H4 (cell line): ENCODE results near the gene ZC3H18. TPM values are rescaled to one million over a fixed set of nuclear protein-coding genes. Genes with fewer than 3 reads are reported as not detected.

ENCODE experiments used
- DNase-seq: peaks from one replicate; pipeline ENCODE4 v3.0.0-alpha.2; 2015; ENCODE audit warnings: low spot score
- total RNA-seq: library from RNA; depleted of rRNA; stranded (reverse); fragments of >200 nt; shearing (Covaris generic); gene quantifications from 2 replicates; pipeline ENCODE4 v1.2.3, GENCODE V29; 2014

The ZC3H18 gene
- total RNA-seq, 1 experiment from 2014 or later = 10.6 TPM

DNA sequence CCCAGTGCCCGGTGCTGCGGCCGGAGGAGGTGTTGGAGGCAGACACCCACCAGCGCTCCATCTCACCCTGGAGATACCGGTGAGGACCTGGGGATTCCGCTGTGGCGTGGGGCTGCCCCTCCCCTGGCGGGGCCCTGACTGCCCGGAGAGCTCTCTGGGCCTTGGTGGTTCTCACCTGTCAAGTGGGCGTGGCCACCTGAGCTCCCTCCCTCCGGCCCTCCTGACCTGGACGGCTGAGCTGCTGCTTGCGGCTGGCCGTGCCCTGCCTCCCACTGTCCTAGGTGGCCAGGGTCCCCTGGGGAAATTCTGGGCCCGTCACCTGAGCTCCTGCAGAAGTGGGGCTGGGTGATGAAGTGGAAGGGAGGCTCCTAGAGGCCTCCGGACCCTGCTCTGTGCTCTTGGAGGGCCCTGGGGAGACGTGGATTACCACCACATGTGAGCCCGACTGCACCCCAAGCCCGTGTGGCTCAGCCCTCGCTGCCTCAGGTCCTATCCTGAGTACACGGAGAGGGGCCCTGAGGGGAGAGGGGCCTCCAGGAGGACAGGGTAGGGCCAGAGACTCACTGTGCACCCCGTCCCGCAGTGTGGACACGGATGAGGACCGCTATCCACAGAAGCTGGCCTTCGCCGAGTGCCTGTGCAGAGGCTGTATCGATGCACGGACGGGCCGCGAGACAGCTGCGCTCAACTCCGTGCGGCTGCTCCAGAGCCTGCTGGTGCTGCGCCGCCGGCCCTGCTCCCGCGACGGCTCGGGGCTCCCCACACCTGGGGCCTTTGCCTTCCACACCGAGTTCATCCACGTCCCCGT, 69.2 kb downstream of the ZC3H18 start:
- DNase-seq = no peak

DNA sequence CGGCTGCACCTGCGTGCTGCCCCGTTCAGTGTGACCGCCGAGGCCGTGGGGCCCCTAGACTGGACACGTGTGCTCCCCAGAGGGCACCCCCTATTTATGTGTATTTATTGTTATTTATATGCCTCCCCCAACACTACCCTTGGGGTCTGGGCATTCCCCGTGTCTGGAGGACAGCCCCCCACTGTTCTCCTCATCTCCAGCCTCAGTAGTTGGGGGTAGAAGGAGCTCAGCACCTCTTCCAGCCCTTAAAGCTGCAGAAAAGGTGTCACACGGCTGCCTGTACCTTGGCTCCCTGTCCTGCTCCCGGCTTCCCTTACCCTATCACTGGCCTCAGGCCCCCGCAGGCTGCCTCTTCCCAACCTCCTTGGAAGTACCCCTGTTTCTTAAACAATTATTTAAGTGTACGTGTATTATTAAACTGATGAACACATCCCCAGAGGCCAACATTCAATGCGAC, 69.9 kb downstream of the ZC3H18 start:
- DNase-seq = no peak

DNA sequence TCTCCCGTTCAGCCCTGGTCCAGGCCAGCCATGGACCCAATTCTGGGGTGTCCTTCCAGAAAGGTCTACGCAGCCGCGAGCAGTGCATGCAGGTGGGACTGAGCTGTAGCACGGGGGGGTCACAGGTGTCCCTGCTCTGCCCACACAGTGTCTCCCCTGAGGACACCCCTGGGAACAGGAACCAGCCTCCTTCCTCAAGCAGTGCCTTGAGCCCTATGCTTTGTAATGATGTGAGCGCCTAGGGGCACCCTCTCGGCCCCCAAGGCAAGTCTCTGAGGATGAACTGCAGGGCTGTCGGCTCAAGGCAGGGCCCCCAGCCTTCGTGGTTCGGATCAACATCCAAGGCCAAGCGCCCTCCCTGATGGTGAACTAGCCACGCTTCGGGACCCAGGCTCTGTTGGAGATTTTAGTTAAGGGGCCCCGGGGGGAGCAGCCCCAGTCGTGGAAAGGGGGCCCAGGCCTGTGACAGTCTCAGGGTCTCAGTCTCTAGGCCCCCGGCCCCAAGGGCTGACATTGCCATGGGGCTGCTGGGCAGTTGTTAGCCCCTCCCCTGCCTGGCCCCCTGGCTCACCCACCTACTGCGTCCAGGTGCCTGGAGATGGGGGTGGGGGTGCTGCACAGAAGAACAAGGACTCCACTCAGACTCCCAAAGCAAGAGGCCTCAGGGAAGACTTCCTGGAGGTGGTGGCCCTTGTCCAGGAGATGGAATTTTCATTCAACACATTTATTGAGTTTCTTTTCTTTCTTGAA, 70.5 kb downstream of the ZC3H18 start:
- no peak for DNase-seq

DNA sequence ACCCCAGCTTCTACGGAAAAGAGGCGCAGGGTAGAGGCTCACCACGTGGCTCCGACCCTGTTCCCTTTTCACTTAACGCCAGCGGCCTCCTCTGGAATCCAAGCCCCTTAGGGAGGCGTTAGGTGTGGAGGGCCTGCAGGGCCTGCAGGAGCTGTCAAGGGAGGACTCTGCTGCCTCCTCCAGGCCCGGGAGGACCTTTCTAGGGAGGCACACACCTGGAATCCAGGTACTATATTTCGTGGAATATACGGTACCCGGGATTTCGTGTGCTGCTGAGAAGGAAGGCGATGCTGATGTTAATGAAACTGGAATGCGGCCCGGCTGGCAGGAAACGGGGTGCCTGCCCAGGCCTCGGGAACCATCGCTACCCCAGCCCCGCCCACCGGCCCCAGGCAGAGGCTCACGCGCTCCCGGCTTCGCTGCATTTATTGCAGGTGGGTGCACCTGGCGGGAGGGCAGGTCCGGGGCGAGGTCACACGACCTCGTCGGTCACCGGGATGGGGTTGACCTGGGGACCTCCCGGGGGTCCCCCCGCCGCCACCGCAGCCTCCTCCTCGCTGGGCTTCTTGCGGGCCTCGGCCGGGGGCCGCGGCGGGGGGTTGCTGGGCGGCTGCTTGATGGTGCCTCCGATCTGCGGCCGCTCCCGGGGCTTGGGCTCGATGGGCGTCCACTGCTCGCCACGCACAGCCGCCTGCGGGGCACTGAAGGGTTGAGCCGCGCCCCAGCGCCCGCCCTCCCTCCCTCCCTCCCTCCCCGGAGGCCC, 72.9 kb downstream of the ZC3H18 start:
- no peak for DNase-seq

DNA sequence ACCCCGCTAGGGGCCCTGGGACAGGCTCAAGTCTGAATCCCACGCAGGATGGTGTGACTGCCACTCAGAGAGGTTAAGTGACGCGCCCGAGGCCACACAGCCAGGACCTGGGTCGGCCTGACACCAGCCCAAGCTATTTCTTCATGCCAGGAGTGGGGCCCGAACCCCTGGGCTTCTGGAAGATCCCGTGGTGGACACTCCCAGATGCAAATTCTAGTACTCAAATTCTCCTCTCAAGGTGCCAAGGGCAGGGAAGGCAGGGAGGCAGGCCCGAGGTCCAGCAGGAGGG, 73.4 kb downstream of the ZC3H18 start:
- DNase-seq = no peak

DNA sequence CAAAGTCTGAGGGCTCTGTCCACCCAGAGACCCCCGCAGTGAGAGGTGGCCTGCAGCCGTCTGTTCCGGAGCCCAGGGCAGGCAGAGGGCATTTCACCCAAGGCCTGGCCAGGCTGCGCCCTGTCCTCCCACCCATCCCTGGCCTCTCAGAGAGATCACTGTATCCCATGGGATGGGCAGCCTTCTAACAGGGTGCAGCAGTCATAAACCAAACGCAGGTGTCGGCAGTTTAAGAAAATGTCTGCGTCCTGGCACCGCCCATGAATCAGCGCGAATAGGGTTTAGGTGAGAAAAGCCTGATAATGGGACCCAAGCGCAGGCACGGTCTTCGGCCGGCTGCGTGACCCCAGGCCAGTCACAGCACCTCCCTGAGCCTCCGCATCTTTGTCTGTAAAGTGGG, 75.3 kb downstream of the ZC3H18 start:
- DNase-seq = no peak

DNA sequence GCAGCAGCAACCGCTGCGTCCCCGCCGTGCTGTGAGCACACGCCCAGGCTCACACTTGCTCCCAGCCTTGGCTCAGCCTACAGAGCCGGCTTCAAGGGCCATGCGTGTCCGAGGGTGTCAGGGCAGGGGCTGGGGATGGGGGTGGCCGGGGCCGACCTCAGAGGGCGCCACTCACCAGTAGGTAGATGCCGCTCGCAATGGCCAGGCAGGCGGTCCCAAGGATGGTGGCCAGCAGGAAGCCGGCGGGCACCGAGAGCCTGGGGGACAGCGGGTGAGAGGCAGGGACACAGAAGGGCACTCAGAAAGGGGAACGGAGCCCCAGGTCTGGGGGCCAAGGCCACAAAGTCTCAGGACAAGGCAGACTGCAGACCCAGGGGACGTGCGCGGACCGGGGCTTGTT, 75.7 kb downstream of the ZC3H18 start:
- DNase-seq = no peak

DNA sequence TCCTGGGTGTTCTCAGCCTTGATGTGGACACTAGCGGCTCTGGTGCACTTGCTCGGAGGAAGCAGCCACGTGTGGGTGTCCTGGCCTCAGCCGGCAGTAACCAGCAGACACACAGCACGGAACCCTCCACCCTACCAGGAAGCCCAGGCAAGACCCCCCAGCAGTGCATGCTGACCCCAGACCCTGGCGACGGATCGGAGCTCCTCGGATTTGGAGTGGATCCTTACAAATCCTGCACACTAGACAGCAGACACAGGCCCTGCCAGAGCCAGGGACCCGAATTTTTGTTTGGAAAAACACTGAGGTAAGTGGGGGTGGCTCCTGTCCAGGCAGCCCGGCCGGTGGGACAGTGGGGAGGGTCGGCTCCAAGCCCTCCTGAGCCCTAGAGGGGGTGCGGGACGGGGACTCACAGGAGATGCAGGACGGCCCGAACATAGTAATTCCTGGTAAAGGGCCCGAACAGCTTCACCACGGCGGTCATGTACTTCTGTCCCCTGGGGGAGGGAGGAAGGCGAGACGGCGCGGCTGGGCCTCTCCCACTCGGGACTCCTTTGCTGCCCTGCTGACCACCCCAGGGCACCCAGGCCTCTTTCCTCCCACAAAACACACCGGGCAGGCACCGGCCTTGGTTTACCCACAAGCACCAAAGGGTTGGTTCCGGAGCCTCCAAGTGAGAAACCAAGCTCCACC, 76.3 kb downstream of the ZC3H18 start:
- DNase-seq = no peak

DNA sequence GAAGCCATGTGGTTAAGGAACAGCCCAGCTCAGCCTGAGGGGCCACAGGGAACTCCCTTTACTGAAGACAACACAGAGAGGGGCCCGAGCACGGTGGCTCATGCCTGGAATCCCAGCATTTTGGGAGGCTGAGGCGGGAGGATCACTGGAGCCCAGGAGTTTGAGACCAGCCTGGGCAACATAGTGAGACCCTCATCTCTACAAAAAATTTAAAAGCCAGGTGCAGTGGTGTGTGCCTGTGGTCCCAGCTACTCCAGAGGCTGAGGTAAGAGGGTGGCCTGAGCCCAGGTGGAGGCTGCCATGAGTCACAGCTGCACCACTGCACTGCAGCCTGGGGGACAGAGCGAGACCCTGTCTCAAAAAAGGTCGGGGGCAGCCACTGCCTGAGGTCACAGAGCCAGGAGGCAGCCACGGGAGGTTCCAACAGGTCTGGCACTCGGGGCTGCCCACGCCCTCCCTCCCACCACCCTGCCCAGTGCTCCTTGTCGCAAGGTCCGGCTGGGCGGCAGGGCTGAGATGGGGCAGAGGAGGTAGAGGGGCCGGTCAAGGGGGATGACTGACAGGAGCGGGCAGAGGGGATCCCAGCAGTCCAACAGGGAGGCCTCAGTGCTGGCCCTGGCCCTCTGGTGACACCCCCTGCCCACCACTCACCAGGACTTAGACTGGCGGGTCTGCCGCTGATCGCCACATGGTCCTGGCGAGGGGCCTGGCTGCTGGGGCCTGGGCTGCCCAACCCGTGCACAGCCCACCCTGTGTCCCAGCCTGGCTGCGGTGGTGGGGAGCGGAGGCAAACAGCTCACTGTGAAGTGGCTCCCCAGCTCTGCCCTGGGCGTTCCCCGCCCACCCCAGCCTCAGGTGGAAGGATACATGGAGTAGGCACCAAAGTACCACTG, 77.2 kb downstream of the ZC3H18 start:
- DNase-seq = no peak

DNA sequence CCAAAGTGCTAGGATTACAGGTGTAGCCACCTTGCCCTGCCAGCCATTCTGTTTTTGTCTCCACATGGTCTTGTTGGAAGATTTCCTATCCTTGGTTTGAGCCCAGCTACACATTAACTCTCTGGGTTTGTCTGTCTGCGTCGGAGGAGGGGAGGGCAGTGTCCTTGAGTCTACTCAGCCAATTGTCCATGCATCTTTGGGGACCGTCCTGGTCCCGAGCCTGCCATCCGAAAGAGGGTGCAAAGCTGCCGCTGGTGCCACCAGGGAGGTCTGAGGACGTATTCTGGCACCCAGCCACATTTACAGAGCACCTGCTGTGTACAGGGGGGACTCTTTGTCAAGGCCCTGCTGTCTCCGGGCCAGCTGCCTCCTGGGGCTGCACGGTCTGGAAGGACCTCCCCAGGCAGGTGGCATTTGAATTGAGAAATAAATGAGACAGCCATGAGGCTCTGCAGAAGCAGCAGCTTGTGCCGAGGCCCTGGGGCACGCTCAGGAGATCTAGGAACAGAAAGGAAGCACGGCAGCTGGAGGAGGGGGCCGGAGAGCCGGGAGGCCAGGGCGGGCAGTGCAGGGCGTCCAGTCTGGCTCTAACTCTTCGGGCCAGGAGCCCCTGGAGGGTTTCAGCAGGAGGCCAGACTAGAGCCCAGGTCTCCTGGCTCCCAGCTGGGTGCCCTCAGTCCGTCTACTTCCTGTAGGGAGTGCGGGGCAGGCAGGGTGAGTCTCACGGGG, 79.2 kb downstream of the ZC3H18 start:
- DNase-seq = no peak

DNA sequence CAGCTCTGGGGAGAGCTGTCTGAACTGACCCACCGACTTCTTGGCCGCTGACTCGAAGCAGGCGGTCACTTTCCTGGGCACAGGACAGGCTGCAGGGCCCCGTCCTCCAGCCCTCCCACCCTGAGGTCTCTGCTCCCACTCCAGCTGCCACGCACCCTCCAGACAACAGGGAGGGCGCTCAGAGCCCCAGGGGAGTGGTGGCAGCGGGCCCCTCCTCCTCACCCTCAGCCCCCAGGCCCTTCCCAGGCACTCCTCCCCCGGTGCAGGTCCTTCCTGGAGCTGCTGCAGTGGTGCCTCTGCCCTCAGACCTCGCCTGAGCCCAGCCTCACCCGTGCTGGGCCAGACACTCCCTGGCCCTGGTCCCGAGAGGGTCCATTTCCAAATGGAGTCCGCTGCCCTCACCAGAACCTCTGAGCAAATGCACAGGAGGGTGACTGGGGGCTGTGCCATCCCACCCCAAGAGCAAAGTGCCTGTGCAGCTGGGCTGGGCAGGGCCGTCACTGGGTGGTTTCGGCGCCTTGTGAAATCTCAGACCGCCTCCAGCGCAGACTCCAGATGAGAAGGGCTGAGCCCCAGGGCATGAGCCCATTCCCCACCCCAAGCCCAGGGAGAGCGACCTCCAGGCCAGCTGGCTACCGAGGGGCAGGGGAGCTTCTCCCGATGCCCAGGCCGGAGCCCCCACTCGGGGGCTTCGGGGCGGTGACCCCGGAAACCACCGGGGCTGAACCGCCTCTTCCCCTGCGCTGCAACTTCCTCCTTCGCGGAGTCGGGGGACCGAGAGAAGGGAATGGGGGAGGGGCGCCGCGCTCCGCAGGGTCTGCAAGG, 79.9 kb downstream of the ZC3H18 start:
- DNase-seq = no peak

DNA sequence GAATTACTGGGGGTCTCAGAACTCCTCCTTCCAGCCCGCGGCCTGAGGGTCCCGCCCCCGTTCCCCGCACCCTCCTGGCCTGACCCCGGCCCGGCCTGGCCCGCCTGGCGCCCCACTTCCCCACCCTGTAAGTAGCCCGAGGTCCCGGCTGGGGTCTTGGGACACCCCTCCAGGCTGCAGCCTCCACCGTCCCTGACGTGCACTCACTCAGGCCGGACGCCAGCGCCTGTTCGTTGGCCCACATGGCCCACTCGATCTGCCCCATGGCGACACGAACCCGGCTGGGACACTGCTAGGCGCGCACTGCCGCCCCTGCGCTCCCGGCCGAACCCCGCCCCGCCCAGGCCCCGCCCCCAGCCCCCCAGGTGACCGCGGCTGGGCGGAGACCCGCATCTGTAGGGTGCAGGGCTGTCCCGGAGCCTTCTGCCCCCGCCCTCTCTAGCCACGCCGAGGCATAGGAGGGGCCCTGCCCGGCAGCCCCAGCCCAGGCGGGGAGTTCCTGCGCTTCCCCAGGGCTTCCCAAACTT, 80.6 kb downstream of the ZC3H18 start, which contains the start of gene CYBA:
TSS of gene CYBA (minus strand) at position 305 of the 527 bp plus-strand sequence. CDS start at position 265, 40 bp downstream.
- DNase-seq = no peak

DNA sequence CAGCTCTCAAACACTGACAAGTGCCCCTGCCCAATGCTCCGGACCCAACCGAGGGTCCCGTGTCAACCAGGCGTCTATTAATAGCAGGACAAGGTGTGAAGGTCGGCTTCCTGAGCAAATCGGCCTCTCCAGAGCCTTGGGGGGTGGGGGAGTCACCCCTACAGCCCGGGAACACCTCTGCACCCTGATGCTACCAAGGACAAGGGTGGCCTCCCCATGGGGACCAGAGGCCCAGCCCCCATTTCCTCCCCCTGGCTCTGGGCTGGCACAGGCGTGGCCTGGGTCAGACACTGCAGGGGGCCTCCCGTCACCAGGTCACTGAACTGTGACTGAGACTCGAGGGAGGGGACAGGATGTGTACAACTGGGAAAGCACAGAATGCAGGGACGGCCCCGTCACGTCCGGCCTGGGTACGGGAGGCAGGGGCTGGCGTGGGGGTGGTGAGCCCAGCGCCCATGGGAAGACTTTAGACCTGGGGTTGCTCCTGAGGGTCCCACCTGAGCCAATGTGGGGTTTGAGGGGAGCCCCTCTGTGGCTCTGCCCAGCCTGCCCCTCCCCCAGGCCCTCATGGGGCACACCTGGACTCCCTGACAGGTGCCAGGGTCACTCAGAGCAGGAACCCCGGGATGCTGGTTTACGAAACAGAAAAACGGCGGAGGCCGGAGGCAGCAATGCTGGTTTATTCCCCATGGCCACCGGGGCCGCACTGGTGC, 81.2 kb downstream of the ZC3H18 start:
- peak; percentile 55 for DNase-seq

DNA sequence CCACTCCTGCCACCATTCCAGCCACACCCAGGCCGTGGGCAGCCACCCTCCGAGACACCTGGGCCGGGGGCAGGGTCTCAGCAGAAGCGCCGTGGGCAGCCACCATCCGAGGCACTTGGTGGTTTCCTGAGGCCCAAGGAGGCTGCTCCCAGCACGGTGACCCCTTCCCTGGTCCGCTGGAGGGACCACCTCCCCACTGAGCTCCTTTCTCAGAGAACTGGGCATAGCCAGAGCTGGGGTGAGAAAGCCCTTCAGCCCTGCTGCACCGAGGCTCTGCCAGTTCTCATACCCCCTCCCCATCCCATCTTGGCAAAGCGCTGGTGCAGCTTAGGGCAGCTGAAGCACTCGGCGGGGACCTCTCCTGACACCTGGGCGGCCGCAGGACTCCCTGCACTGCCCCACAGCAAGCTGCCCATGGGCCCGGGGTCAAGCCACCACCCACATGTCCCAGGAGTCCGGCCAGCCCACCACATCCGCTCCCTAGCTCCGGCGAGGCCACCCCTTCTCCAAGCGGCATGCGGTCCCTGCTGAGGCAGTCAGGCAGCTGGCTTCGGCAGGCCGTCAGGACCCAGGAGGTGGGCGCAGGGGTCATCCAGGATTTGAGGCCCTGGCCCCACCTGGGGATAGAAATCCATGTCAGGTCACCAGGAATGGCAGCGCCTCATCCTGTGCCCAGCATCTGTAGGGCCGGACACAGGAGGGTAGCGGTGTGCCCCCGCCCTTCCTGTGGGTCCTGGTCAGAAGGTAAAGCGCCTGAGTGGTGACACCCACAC, 82.0 kb downstream of the ZC3H18 start:
- no peak for DNase-seq

DNA sequence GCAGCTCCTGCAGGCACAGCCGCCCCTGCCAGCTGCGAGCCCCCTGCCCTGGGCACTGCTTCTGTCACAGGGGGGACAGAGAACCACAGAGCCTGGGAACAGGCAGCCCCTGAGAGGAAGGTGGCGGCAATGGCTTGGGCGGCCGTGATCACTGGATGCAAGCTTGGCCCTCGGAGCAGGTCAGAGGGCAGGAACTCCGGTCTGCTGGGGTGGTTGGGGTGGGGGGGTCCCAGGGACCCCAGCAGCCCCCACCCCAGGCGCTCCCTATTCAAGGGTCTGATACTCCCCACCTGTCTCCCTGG, 82.5 kb downstream of the ZC3H18 start:
- DNase-seq = no peak

DNA sequence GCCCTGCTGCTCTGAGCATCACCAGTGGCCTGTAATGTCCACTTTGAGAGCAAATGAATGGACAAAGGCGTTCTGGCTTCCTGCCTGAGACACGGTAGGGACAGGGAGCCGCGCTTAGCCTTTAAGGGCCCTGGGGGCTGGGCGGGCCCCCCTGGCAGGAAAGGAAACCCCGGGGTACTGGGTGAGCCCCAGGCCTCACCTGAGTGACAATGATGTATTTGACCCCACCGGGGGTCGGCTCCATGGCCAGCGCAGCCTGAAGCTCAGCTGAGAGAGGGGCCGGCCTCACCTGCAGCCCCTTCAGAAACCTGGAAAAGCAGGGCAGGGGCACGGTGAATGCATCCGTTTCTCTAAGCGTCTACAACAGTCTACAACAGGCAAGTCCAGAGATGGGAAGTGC, 82.9 kb downstream of the ZC3H18 start:
- no peak for DNase-seq

DNA sequence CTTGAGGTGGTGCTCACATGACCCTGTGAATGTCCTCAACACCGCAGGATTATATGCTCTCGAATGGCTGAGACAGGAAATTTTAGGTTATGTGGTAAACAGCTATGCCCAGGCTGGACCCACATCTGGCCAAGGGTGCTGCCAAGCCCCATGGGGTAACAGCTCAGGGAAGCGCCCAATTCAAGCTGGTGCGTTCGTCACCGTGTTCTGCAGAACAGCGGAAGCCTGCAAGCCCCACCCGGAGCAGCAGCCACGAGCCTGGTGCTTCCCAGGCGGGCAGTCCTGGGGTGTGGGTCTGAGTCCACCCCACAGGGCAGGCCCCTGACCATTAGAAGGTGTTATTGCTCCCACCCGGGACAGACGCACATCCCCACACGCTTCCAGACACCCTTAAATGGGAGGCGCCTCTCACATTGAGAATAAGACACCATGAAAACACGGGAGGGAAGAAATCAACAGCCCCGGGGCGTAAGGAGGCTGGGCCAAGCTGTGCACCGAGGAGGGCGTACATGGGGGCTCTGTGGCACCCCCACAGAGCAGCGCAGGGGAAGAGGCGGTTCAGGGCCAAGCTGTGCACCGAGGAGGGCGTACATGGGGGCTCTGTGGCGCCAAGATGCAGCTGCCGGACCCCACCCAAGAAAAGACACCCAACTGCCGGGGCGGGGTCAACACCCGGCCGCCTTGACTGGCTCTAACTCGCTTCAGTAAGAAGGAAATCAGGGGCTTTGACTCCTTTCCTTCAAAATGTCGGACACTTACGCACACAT, 83.6 kb downstream of the ZC3H18 start:
- DNase-seq = no peak
